NCI-H446 treated with DMSO at 0.1 percent for 48 hours (cell line): ENCODE results near the gene ARL13B.
"Not testable (repeated sequence)": the region's sequence is repeated elsewhere in the genome, so short reads cannot be mapped to it uniquely, and the experiment has no call there.

Experiments used
- DNase-seq: peaks from one replicate; lab custom pipeline; 2025; lab: John Stamatoyannopoulos, UW

ARL13B gene

GRCh38 chr3:93994056-93994455 lies 14.1 kb downstream of the ARL13B start:
- no peak for DNase-seq

- DNase-seq: no peak
Observed at GRCh38 chr3:94001191-94001590, 21.2 kb downstream of the ARL13B start.

DNA sequence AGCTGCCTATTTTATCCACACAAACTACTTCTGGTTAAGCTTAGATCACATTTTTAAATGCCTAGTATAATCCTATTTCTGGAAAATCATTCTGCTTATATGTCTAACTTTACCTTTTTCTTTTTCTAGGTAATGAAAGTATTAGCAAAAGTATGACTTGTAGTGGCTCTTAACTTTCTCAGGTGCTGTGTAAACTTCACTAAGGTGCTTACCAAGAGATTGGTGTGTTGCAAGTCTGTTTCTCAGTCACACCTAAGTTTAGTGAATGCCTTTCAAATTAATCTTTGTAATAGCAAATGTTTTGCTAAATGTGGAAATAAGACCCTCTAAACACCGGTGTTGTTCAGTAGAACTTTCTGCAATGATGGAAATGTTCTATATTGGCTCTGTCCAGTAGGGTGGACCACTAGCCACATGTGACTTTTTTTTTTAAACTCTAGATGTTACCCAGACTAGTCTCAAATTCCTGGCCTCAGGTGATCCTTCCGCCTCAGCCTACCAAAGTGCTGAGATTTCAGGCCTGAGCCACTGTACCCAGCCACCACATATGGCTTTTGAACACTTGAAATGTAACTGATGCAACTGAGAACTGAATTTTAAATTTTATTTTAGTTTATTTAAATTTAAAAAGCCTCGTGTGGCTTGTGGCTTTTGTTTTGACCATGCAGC lies 22.0 kb downstream of the ARL13B start:
- no peak for DNase-seq

DNA sequence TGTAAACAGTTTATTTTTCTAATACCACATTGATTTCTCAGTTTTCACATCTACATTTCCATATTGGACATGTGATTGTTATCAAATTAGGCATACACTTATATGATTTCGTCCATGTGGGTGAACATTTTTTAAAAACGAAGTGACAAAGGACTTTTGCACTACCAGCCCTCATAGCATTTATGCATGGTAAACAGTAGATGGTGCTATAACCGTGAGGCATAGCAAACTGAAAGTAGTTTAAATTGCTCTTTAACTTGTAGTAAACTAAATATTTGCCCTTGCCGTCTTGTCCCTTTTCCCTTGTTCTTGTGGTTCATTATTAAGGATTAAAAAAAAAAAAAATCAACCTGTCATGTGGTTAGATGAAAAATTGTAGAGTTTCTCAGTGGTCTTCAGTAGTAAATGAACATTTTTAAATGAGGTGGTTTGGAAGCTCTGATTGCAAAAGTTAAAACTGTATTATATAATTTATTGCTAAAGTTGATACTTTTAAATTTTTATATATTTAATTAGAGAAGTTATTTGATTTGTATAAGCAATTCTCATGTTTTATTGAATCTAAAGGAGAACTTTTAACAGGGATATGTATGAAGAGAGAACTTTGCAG lies 24.5 kb downstream of the ARL13B start:
- peak; percentile 7 for DNase-seq

DNA sequence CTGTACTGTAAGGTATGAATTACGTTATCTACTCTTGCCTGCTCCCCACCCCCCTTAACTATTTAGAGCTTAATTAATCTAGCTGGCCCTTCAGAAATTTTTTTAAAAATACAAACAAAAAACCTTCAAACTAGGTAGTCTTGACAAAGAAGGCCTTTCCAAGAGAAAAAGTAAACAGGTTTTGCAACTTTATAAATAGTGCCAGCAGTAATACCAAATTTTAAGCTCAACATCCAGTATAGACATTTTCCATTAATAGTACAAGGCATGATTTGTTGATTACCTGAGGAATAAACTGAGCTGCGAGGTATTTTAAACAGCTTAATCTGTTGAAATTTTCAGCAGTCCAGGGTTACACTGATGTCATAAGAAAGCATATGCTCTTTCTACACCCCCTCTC lies 28.3 kb downstream of the ARL13B start:
- no peak for DNase-seq

DNA sequence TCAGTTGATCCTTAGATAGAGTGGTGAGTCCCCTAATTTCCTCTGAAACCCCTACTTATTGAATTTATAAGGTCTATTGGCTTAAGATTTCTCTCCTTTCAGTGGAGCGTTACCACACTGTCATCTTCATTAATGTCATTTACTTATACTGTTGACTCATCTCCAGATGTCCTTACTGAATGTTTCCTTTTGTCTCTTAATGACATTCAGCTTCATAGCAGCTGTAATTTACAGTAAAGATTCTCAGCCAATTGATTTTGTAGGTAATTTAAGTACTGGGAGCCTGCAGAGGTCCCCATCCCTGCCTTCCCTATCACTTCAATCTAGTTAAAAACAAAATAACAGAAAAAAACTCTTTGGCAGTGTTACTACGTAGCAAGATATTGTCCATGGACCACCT lies 29.7 kb downstream of the ARL13B start:
- DNase-seq: no peak

- no peak for DNase-seq
Observed at GRCh38 chr3:94011233-94011711, 31.3 kb downstream of the ARL13B start.

GRCh38 chr3:94012185-94012584 lies 32.2 kb downstream of the ARL13B start:
- DNase-seq: no peak

DNA sequence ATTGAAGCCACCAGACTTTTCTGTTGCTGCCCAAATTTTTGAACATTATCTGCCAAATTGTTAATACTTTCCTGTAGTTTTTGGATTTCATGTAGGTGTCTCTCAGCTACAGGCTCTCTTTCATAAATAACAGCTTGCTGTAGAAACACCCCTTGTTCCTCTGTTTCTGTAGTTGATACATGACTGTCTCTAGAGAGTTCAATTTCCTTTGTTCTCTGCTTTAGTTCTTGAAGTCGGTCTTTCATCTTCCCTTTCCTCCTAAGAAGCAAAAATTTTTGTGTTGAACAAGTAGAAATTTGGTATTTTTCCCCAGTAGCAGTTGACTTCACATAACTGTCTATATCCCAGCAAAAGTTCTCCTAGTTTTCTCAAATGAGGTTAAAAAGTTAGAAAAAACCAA lies 35.1 kb downstream of the ARL13B start:
- DNase-seq: no peak

- no peak for DNase-seq
Observed at GRCh38 chr3:94019659-94020058, 39.7 kb downstream of the ARL13B start.

DNA sequence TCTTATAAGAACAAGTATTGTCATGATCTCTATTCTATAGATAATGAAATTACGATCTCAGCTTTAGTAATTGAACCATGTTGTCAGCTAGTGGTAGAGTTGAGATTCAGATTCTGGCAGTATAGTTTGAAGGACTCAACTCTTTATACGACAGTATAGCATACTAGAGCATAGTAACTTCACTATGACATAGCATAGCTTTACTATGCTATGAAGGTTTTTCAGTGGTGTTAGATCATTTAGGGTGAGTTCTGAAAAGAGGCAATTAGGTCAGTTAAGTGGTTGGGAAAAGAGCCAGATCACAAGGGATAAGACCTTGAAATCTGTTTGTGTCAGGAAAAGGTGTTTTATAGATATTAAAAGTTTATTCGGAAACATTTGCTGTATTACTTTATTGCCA lies 40.3 kb downstream of the ARL13B start:
- no peak for DNase-seq

DNA sequence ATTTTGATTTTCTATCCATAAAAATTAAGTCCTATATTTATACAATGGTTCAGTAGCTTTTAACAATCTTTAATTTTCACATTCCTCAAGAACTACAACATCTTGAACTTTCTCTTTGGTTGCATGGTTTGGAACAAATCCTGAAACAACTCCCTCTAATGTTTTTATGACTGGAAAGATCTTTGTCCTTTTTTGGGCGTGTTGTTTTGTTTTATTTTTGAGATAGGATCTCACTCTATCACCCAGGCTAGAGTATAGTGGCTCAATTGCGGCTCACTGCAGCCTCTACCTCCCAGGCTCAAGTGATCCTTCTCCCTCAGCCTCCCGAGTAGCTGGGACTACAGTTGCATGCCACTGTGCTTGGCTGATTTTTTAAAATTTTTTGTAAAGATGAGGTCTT lies 44.4 kb downstream of the ARL13B start:
- no peak for DNase-seq

GRCh38 chr3:94026623-94027022 lies 46.7 kb downstream of the ARL13B start:
- no peak for DNase-seq

DNA sequence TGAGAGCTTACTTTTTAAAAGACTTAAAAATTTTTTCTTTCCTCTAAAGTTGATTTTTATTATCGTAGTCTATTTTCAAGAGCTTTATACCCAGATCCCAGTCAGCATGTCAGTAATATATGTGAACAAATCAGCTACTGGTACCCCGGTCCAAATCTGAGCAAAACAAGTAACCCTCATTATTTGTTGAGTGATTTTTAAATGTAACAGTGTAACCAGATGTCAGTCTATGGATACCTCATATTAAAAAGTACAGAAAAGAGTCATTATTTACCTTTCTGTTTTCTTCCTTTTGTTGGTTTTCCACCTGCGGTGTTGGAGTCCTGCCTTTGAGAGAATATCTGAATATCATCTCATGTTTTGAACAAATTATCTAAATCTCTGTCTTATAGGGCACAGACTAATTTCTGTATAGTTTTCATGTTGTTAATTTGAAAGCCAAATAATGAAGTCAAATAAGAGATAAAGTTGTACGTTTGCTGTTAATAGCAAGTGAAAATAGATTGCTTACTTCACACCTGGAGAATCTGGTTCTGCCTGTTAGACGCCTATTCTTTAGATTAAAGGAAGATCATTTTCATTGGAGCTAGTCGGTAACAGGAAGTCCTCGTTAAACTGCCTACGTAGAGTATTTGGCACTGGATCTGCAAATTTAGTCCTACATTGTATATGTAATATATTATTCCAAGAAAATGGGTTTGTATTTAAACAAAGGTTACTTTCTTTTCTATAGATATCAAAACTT lies 48.3 kb downstream of the ARL13B start, which contains the start of gene STX19:
Gene STX19 (minus strand): TSS at position 505 of the 745 bp plus-strand sequence. CDS start 13,328 bp downstream, outside the sequence.
- no peak for DNase-seq

- DNase-seq: no peak
Observed at GRCh38 chr3:94036909-94037507, 57.1 kb downstream of the ARL13B start.

GRCh38 chr3:94043285-94043684 lies 63.3 kb downstream of the ARL13B start:
- DNase-seq: no peak

DNA sequence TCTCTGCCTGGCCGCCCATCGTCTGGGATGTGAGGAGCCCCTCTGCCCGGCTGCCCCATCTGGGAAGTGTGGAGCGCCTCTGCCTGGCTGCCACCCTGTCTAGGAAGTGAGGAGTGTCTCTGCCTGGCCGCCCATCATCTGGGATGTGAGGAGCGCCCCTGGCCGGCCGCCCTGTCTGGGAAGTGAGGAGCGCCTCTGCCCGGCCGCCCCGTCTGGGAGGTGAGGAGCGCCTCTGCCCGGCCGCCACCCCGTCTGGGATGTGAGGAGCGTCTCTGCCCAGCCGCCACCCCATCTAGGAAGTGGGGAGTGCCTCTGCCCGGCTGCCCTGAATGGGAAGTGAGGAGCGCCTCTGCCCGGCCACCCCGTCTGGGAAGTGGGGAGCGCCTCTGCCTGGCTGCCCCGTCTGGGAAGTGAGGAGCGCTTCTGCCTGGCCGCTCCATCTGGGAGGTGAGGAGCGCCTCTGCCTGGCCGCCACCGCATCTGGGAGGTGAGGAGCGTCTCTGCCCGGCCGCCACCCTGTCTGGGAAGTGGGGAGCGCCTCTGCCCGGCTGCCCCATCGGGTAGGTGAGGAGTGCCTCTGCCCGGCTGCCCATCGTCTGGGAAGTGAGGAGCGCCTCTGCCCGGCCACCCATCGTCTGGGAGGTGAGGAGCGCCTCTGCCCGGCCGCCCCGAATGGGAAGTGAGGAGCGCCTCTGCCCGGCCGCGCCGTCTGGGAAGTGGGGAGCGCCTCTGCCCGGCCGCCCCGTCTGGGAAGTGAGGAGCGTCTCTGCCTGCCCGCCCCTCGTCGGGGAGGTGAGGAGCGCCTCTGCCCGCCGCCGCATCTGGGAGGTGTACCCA lies 64.4 kb downstream of the ARL13B start:
- DNase-seq: not testable (repeated sequence)

DNA sequence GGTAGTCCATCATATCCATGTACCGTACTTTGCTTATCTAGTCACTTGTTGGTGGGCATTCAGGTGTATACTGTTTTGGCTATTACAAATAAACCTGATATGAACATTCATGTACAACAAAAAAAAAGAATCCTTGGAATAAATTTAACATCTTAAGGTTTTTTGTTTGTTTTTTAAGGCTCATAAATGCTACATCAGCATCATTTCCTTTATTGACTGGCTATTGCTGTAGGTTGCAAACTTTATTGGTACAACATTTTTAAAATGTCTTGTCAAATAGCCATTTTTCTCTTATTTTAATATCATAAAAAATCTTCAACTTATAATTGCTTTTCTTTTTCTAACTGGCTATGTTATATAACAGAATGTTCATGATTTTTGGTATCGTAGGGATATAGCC lies 66.6 kb downstream of the ARL13B start:
- DNase-seq: no peak

- no peak for DNase-seq
Observed at GRCh38 chr3:94049267-94049666, 69.3 kb downstream of the ARL13B start.

DNA sequence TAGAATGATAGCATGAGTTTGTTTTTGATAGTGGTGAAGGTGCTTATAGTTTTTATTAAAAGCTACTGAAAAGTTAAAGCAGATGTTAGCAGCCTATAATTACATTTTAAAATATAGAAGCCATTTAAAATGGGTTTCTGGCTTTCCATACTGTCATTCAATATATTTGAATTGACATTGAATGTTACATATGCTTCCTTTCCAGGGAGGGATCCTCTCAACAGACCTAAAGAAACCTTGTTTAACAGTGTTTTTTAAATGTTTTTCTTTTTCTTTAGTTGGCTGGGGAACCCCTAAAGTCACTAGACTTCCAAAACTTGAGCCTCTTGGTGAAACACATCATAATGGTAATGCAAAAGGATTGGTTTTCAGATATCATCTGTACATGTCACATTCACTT lies 70.6 kb downstream of the ARL13B start:
- DNase-seq: no peak

DNA sequence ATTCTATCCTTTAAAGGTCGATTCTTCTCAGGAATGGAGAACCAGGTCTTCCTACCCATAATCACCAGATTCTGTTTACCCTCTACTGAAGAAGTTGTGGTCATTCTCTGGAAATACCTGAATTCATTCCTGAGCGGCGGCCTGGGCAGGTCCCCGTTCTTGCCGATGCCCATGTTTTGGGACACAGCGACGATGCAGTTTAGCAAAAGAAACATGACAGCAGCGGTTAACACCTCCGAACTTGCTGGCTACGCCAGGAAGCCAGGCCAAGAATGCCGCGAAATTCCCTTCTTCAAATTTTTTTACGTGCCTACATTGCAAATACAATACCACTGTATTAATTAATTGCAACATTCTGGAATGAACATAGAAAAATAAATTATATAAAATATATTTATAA lies 81.3 kb downstream of the ARL13B start:
- no peak for DNase-seq
